B cell (primary cell): Measurements from ENCODE around the gene SLC26A8.

ENCODE experiments used
- CTCF ChIP-seq: fragments of 200-600 bp; IDR thresholded peaks from one replicate; pipeline ENCODE4 v1.8.0; 2022; ENCODE audit warnings: antibody characterized with exemption, mild to moderate bottlenecking
- EZH2 ChIP-seq: IDR thresholded peaks from 2 replicates; pipeline ENCODE4 v1.6.1; 2012; ENCODE audit warnings: borderline replicate concordance, low read depth, mild to moderate bottlenecking, moderate library complexity, low read length; ENCODE audit not compliant: insufficient read depth, poor library complexity, severe bottlenecking

- TF ChIP-seq CTCF (no peak), EZH2 (no peak)
Observed at GRCh38 chr6:35945650-35946025, 78.8 kb downstream of the SLC26A8 start.
